IPS-NIHi7 (cell line): ENCODE measurements around the gene SEPTIN1.
A peak's percentile ranks its signal among the peaks of the same experiment; 100 is the strongest.
"Not testable (repeated sequence)": the region's sequence is repeated elsewhere in the genome, so short reads cannot be mapped to it uniquely, and the experiment has no call there.

ENCODE experiments used
- DNase-seq: peaks from one replicate; pipeline ENCODE4 v3.0.0; 2012; ENCODE audit warnings: mixed read lengths; ENCODE audit errors: extremely low spot score

SEPTIN1 gene

GRCh38 chr16:30357715-30358576 lies 24.4 kb downstream of the SEPTIN1 start:
- DNase-seq = no peak

DNA sequence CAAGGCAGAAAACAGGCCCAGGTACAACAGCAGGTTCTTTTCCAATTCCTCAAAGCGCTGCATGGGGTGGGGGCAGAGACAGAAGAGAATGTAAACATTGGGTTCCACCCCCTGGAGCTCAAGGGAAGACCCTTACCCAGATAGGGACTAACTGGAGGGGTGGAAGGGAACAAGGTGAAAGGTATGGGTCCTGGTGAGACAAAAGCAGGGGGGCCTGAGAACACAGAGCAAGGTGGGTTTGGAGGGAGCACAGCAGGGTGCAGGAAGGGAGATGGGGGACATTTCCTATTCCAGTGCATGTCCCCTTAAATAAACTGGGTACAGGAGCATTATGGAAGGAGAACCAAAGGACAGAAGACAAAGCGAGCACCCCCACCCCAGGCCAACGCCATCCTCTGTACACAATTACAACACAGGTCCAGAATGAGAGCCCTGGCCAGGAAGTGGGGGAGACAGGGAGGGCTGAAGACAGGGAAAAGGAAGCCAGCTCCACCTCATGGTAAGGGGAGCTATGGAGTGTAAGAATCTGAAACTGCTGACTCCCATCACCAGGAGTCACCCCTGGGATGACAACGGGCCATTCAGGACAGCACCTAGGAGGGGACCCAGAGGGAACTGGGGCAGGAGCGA lies 25.2 kb downstream of the SEPTIN1 start:
- no peak for DNase-seq

GRCh38 chr16:30356401-30357084 lies 25.8 kb downstream of the SEPTIN1 start:
- no peak for DNase-seq

DNA sequence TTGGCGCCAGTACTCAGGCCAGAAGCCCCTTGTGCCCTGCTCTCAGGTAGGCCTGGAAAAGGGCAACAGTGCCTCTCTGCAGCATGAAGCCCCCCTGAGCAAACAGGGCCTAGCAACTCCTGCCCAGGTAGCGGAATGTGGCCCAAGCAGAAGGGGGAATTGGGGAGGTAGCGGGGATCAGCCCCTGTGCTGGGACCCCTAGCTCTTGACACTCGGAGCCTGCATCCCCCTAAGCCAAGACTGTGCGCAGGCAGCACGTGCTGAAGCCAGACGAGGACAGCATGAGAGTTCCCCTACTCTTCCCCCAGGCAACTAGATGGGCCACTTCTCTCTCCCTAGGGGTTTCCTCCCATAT lies 26.4 kb downstream of the SEPTIN1 start:
- DNase-seq = no peak

DNA sequence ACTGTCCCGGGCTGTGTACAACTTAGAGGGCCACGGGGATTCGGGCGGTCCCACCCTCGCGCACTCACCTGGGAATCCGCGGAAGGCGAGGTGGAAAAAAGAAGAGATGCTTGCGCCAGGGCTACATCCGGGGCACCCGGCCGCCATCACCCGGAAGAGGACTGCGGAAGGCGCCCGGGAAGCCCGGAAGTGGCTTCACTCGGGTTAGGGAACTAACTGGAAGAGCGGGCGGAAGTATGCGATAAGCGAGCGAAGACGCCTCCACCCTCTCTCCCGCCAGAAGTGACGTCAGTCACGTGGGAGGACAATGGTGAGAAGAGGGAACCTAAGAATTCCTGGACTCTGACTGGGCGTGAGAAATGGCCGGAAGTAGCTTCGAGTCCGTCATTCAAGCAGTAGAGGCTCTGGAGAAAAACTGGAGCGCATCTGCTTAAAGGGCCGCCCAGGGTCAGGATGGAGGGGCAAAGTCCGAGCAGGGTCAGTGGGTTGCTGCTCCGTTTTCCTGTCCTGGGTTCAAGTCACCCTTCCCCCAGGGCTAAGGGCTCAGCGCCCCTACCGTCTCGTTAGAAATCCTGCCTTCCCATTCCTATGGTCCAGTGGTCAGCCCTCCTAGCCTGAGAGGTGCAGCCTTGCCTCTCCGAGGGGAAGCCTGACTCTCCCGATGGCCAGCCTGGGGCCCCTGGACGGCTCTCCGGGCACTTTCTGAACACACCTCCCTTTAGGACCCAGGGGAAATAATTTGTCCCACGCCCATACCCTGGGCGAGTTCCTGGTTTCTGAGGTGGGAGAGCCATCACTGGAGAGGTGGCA lies 27.0 kb downstream of the SEPTIN1 start, which contains the start of gene CD2BP2:
CD2BP2 (minus strand) TSS at position 165 of the 810 bp plus-strand sequence. CDS start 627 bp downstream, outside the sequence.
- DNase-seq = peak; percentile 92

- peak; percentile 48 for DNase-seq
Observed at GRCh38 chr16:30354423-30355143, 27.8 kb downstream of the SEPTIN1 start.

DNA sequence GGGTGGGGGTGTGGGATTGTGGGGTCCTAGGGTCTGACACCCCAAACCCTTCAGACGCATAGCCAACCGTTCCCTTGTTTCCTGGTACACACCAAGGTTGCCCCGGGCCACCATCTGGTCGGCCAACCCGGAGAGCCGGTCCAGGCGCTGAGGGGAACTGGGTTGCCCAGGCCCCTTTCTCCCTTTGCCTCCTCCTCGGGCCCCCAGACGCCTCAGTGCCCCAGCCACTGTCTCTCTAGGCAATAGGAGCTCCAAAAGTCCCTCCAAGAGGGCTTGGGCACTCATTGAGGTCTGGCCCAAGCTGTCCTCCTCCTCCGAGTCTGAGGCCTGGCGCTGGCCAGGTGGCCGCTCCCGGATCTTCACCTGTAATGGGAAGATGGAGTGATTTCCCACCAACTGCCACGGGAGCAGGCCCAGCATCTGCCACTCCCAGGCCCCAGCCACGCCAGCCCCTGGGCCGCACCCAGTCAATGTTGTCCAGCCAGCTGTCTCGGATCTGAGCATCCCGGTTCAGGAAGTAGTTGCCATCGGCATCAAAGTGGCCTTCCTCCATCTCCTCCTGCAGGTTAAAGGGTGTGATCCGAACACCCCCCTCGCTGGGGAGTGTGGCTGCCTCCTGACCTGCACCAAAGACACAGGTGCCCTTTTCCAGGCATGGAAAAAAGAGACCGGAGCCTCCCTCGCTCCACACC lies 28.8 kb downstream of the SEPTIN1 start:
- no peak for DNase-seq

- DNase-seq = no peak
Observed at GRCh38 chr16:30352488-30353401, 29.6 kb downstream of the SEPTIN1 start.

DNA sequence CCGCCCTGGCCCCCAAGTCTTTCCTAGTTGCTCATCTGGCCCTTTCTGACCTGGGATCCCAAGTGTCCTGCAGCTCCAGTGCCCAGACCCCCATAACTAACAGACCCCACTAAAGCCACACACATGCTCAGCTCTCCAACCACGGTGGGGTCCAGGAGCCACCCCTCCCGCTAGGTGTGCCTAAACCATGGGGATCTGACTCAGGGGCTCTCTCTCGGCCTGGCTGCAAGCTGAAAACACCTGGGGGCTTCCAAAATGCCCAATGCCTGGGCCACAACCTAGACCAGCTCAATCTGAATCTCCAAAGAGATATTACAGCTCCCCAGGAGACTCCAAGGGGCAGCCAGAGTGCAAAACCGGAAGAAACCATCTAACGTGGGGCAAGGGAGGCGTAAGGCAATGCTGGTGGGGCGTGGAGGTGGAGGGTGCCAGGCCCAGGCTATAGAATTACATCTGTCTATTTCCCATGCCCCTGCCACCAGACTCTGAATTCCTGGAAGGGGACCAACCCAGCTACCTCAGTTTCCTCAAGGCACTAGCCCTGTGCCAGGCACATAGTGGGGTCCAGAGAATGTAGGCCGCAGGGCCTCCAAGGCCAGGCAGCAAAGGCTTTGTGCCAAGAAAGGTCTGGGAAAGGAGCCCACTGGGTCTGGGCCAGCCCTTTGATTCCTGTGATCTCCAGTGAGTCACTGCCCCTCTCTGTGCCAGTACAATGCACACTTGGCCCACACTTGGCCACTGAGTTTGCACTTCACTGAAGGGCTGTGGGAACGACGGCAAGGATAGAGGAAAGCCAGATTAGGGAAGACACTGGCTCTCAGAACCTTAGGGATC lies 30.6 kb downstream of the SEPTIN1 start:
- DNase-seq = no peak

DNA sequence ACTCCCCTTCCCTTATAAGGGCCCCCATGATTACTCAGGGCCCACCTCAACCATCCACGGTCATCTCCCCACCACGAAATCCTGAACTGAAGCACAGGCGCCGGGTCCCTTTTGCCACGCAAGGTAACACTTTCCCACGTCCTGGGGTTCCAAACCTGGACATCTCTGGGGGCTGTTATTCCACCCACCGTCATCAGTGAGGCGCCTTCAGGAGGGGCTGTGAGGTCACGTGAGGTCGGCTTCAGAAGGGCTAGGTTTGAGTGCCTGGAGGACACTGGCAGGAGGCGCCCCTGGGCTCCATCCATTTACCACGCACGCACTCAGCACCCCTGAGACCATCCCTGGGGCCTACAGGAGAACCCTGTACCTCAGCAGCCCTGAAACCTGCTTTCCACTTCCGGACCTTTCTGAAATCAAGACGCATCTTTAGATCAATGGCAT lies 31.3 kb downstream of the SEPTIN1 start:
- DNase-seq = no peak

GRCh38 chr16:30350134-30350871 lies 32.1 kb downstream of the SEPTIN1 start:
- no peak for DNase-seq

- DNase-seq = no peak
Observed at GRCh38 chr16:30349675-30350074, 32.7 kb downstream of the SEPTIN1 start.

- no peak for DNase-seq
Observed at GRCh38 chr16:30348929-30349328, 33.4 kb downstream of the SEPTIN1 start.

DNA sequence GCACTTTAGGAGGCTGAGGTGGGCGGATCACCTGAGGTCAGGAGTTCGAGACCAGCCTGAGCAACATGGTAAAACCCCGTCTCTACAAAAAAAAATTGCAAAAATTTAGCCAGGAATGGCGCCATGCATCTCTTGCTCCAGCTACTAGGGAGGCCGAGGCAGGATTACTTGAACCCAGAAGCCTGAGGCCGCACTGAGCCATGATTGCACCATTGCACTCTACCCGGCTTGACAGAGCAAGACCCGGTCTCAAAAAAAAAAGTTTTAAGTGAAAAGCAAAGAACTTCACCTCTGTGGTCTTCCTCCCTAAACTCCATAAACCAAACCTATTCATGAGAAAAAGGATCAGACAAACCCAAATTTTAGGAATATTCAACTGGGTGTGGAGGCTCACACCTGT lies 34.2 kb downstream of the SEPTIN1 start:
- DNase-seq = no peak

- no peak for DNase-seq
Observed at GRCh38 chr16:30346286-30346685, 36.1 kb downstream of the SEPTIN1 start.

- DNase-seq = not testable (repeated sequence)
Observed at GRCh38 chr16:30343491-30343820, 38.9 kb downstream of the SEPTIN1 start.

DNA sequence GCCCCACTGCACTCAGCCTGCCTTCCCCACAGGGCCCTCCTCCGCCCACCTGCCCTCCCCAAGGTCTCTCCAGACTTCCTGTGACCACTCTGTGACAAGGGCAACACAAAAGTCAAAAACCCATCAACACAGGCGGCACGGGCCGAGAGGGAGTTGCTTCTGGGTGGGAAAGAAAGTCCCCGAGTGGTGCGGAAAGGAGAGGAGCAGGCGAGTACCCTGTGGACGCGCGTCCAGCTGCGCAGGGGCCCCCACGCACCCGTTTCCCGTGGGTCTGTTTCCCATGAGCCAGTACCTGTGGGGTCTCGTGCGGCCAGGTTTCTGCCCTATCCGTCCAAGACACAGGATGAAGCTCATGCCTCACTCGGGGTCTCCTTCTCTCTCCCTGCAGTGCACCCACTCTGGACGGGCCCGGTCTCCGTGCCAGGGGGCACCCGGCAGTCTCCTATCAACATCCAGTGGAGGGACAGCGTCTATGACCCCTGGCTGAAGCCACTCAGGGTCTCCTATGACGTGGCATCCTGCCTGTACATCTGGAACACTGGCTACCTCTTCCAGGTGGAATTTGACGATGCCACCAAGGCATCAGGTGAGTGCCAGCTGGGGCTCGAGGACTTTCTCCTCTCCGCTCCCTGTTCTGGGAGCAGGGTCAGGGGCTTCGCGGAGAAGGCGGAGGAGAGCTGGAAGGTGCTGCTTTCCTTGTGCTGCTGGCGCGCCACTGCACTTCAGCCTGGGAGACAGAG lies 39.4 kb downstream of the SEPTIN1 start:
- no peak for DNase-seq
